ENCODE measurements around the gene ZNF333.

- no peak for TF ChIP-seq ZNF280C (tag by site-specific recombination; IDR thresholded peaks at IDR 0.05)
- no peak for TF ChIP-seq KLF10 (tag by site-specific recombination; IDR thresholded peaks at IDR 0.05)
- no peak for TF ChIP-seq PRDM10 (tag by site-specific recombination; IDR thresholded peaks at IDR 0.05)
- TF ChIP-seq CTCF (tag by site-specific recombination; IDR thresholded peaks at IDR 0.05) = no peak
- no peak for TF ChIP-seq ZNF837 (tag by site-specific recombination; IDR thresholded peaks at IDR 0.05)
- TF ChIP-seq YY1 (tag by site-specific recombination; IDR thresholded peaks at IDR 0.05) = no peak
- no peak for TF ChIP-seq ZBTB1 (tag by site-specific recombination; IDR thresholded peaks at IDR 0.05)
- TF ChIP-seq ZNF311 (tag by site-specific recombination; IDR thresholded peaks at IDR 0.05; ENCODE audit: borderline replicate concordance) = no peak
- no peak for TF ChIP-seq ZSCAN18 (tag by site-specific recombination; IDR thresholded peaks at IDR 0.05)
- no peak for TF ChIP-seq ZNF335 (tag by site-specific recombination; conservative IDR thresholded peaks at IDR 0.05)
- no peak for TF ChIP-seq MYNN (tag by site-specific recombination; IDR thresholded peaks at IDR 0.05; ENCODE audit: borderline replicate concordance)
- no peak for TF ChIP-seq ZNF558 (tag by site-specific recombination; IDR thresholded peaks at IDR 0.05)
- no peak for TF ChIP-seq ZBTB17 (tag by site-specific recombination; IDR thresholded peaks at IDR 0.05)
- no peak for TF ChIP-seq ZBTB26 (tag by site-specific recombination; optimal IDR thresholded peaks at IDR 0.05)
Measured at GRCh38 chr19:14762111-14762510, 72.3 kb downstream of the ZNF333 start.

Data from HEK293 (cell line).